ENCODE results near the gene UGT1A8. TPM values are rescaled to one million over a fixed set of nuclear protein-coding genes. Genes with fewer than 3 reads are reported as not detected.

Gene UGT1A8
- total RNA-seq, 1 experiment from 2014 or later: not detected

DNA sequence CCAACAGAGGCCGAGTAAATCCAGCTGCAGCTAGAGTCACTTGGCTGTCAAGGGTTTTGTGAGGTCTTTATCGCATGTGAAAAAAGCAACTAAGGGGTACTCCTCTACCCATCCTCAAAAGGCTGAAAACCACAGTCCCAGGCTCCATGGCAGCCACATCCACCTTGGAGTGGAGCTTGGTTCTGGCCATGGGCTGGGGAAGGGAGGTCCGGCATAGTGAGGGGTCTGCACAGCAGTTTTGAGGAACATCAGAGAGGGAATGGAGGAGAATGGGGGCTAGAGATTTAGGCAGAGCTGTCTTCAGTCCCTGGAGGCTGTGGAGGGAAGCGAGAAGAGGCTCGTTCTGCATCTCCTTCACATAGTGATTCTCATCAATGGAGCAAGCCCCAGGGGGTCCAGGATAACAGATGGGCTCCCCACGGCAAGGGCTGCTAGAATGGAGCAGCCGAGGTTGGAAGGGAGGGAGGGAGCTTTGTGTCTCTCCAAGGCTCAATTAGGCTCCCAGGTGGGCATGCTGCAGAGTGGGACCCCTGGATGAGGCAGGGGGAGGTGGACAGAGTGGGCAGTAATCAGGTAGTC is 181.7 kb downstream of the UGT1A8 start:
- no peak for DNase-seq (ENCODE audit: low read depth)

DNA sequence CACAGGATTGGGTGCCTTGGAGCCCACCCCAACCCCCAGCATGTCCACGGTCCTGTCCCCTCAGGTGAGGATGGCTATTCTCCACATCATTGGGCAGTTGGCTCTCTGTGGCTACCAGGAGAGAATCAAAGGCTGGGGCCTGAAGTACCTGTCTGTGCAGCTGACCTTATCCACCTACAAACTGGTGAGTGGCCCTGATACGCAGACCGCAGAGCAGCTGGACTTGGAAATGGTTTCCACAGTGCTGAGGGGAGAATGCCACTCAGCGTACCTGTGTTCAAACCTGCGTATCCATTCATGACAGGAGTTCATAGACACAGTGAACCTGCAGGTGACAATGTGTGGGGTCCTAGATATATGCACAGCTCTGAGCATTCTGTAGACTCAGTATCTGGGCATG is 182.3 kb downstream of the UGT1A8 start:
- DNase-seq (ENCODE audit: low read depth): no peak

DNA sequence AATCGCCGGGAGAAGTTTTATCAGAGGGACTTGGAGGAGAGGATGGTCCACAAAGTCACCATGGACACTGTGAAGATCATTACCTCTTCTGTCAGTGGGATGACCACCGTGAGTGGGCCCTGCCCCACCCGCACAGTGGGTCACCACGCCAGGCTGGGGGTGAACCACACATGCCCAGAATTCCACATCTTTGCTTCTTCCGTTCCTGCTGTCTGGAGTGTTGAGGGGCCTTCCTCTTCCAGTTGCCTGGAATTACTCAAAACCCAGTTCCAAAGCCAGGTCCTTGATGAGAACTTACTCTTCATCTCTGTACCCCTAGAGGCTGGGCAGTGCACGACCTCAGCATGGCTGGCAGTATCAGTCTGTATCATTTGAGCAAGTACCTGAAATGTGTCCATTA is 182.8 kb downstream of the UGT1A8 start:
- no peak for DNase-seq (ENCODE audit: low read depth)

DNA sequence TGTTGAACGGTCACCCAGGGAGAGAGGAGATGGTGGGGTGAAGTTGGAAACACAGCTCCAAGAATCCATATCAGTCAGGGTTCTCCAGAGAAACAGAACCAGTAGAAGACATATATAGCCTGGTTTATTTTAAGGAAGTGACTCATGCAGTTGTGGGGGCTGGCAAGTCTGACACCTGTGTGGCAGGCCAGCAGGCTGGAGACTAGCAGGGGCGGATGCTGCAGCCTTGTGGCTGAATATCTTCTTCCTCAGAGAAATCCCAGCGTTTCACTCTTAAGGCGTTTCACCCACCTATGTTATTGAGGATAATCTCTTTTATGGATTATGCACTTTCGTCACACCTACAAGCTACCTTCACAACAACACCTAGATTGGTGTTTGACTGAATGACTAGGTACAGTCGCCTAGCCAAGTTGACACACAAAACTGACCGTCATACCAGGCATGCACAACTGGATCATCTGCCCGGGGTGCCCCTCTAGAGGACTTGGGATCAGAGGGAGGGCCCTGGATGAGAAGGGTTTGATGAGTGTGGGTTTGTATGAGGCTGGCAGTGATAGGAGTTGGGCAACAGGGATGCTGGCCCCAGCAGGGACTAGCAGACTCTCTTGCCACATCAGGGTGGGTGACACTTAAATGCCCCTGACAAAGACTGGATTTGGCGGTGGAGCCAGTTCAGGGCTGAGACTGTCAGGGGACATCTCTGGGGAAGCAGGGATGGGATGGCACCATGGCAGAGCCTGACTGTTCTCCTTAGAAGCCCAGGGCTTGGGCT is 184.1 kb downstream of the UGT1A8 start:
- no peak for DNase-seq (ENCODE audit: low read depth)

DNA sequence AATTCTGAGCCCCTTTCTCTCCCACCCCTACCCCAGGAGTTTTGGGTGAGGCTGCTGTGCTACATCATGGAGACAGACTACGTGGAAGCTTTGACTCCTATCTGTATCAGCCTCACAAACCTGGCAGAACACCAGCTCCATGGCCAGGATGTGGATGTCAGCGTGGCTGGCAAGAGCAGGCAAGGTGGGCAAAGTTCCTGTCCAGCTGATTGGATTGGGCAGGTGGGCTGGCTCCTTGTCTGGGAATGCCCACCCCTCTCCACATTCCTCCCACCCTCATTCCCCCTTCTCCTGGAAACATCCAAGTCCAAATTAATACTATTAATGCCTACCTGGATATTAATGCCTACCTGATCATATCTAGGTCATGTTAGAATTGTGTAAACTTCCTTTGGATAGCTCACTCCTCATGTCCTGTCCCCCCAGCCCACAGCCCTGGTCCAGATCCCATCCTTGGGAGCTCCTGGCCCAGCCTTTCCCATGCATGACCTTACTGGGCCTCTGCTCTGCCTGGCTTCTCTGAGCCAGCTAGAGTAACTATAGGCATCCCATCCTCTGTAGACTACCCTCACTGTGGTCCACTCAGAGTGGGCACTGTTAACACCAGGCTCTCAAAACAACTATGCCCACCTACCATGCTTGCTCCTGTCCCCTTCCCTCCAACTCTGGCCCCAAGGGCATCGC is 184.8 kb downstream of the UGT1A8 start:
- DNase-seq (ENCODE audit: low read depth): no peak

- DNase-seq (ENCODE audit: low read depth): no peak
Measured at GRCh38 chr2:233803292-233803911, 186.0 kb downstream of the UGT1A8 start.

DNA sequence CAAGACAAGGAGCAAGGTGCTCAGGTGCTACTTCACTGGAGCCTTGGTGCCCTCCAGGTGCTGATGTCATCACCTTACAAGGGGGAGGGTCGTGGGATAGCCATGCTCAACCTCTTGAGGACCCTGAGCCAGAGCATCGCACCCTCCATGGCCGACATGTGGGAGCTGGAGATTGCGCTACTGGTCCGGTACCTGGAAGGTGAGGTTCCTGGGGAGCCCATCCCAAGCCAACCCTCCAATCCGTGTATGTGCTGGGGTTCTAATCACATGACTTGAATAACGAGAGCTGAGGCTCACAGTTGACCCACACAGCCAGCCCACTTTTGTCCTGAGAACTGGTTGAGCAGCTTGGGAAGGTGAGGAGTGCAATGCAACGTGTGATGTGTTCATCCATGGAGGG is 186.6 kb downstream of the UGT1A8 start:
- no peak for DNase-seq (ENCODE audit: low read depth)

DNA sequence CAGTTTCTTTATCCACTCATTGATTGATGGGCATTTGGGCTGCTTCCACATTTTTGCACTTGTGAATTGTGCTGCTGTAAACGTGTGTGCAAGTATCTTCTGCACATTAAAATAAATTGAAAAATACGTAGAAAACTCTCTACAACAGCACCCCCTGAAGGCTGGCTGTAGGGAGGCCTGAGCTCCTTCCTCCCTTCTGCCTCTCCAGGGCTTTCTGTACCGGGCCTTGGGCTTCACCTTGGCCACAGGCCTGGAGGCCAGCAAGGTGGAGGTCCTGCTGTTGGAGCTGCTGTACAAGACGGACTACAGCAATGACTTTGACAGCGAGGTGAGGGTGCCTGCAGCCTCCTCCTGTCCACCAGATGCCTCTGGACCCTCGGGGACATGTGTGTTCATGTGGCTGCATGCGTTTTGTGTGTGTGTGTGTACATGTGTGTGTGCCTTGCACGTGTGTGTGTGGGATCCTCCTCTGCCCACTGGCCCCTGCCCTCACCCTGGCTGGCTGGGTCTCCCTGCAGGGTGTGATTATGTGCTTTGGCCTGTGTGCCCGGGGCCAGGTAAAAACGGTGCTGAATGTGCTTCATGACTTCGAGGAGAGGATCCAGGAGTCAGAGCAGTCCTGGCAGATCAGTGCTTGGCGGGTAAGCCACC is 189.9 kb downstream of the UGT1A8 start:
- no peak for DNase-seq (ENCODE audit: low read depth)

DNA sequence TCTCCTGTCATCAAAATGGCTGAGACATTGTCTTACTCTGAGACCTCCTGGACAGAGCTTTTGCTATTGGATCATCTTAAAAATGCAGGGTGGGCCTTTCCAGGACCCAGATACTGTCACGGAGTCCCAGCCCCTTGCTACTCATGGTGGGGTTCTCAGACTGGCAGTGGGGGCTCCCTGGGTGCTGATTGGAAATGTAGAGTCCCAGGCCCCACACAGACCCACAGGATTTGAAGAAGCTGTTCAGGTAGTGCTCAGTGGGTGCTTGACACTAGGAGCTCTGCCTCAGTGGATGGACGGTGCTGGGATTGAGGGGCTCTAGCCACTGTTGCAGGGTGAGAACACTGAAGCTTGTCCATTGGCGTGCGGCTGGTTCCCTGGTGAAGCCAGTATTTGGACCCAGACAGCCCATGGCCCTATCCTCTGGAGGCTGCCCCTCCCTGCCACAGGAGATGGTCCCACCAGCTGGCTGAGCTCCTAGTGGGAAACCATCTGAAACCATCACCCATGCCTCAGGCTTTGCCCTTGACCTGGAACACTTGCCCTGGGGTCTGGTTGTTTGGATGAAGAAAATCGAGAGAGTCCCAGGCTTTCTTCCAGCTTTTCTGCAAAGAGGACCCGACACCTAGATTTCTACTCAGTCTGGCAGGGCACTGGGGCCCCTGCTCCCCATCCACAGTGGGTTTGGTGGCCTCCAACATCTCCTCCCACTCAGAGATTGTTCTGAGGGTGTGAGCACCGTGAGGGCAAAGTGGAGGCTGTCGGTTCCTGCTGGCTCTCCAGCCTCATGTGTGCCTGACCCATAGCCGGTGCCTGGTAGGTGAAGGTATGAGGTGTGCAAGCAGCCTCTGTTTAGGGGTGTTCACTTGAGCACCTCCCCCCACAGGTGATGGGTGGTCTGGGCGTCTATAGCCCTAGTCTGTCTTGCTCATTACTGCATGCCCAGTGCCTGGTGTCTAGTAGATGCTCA is 190.8 kb downstream of the UGT1A8 start:
- no peak for DNase-seq (ENCODE audit: low read depth)

DNA sequence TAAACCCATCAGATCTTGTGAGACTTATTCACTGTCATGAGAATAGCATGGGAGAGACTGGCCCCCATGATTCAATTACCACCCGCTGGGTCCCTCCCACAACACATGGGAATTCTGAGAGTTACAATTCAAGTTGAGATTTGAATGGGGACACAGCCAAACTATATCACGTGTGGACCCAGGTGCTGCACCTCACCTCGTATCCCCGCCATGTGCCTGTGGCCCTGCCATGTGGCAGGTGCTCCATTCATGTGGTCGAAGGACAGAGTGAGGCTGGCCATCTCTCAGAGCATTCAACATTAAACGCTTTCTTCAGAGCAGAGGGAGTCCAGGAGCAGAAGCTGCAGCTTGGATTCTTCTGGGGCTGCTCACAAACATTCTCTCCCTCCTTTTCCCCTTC is 193.0 kb downstream of the UGT1A8 start:
- DNase-seq (ENCODE audit: low read depth): no peak

DNA sequence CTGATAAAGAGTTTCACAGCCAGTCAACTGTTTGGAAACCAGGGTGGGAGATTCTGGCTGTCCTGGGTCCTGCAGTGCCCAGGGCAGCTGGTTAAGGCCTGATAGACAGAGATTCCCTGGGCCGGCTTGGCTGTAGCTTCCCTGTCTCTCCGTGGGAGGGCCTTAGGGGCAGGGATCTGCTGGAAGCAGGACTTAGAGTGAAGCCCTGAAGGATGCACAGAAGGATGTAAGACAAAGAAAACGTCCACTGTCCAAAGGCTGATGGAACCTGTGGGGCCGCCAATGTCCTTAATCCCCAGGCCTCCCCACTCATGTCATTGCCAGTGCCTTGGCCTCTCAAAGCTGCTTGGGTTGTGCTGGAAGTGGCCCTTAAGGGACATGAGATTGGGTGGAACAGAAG is 193.7 kb downstream of the UGT1A8 start:
- DNase-seq (ENCODE audit: low read depth): no peak

DNA sequence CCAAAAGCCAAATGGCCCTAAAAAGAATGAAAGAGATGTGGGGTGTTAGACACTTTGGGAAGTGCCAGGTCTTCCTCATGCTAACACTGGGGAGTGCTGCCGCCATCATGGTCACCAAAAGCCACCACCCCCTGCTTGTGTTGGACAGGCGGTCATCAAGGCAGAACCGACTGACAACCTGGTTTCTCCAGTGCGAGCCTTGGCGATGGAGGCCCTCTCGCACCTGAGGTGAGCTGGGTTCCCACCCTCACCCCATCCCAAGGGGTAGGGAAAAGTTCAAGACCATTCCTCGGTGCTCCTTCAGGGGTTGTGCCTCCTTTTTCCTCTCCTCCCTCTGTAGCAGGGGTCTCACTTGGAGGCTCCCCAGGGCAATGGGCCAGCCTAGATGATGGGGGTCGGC is 194.3 kb downstream of the UGT1A8 start:
- DNase-seq (ENCODE audit: low read depth): no peak

DNA sequence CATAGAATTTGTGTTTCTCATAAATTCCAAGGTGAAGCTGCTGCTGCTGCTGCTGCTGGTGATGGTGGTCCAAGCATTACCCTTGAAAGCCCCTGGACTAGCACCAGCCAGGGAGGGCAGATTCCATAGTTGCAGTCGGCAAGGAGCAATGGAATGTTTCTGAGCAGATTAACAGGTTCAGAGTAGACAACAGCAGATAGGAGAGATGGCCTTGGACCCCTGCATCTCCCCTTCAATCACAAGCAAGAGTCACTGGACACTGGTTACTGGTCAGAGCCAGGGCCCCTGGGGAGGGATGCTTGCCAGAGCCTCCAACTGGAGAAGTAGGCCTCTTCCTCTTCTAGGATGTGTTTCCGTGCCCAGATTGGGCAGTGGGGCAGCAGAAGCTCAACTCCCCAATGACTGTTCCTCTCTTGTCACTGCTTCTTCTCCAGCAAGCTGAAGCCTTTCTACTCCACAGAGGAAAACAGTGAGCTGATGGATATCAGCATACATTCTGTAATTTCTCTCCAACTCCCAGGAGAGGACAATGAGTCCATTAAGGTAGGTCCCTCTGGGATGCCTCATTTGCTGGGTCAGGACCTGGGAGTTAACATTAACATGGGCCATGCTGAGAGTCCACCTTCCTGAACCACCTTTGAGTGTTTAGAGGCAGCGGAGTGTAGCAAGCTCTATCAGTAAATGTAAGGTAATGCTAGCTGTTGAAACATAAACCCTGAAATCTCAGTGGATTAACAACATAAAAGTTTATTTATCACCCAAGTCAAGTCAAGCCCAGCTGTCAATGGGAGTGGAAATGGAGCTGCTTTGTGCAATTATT is 196.0 kb downstream of the UGT1A8 start:
- no peak for DNase-seq (ENCODE audit: low read depth)

DNA sequence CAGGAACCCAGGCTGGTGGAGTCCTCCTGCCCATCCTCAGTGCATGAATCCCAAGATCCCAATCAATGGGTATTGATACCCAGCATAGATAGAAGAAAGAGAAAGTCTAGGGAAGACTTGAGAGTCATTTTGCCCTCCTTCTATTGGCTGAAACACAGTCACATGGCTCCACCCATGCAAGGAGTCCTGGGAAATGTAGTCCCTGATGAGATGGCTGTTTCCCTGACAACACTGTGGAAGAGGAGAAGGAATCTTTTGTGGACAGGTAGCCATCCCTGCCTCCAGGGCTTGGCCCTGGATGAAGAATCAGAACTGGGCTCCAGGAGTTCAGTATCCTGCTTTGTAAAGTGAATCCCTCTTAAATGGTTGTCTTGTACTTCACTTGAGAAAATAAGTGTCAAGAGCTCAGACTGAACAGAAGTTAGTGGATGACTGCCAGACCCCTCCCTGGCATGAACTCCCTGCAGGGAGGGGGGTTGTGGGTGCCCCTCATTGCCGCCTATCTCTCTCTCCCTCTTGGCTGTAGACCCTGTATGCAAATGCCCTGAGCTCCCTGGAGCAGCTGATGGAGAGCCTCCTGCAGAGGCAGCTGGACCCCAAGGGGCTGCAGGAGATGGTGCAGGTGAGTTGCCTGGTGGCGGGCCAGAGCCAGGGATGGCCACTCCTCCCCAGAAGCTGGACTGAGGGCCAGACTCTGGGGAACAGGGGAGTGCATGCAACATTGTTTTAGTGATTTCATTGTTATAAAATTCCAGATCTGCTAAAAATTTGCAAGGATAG is 196.8 kb downstream of the UGT1A8 start:
- no peak for DNase-seq (ENCODE audit: low read depth)

- DNase-seq (ENCODE audit: low read depth): no peak
Measured at GRCh38 chr2:233815861-233816260, 198.4 kb downstream of the UGT1A8 start.

DNA sequence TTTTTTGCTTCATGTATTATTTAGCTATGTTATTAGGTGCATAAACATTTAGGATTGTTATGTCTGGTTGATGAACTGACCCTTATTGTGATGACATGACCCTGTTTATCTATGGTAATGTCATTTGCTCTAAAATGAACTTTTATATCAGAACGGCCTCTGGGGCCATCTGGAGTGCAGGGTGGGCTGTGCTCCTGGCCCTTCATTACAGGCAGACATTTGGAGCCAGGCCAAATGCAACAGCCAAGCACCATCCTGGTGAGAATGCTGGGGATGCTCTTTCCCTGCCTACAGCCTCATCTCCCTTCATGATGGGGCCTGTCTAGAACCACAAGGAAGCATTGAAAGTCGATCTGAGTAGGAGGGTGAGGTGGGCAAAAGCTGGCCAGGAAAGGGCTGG is 198.9 kb downstream of the UGT1A8 start:
- no peak for DNase-seq (ENCODE audit: low read depth)

- no peak for DNase-seq (ENCODE audit: low read depth)
Measured at GRCh38 chr2:233816771-233817170, 199.3 kb downstream of the UGT1A8 start.

- no peak for DNase-seq (ENCODE audit: low read depth)
Measured at GRCh38 chr2:233817361-233817911, 200.0 kb downstream of the UGT1A8 start.
